PC-9 (cell line): ENCODE measurements around the gene FOXF1. TPM values are rescaled to one million over a fixed set of nuclear protein-coding genes. Genes with fewer than 3 reads are reported as not detected.

Experiments
- Bru-seq: library from RNA; stranded (reverse); fragments of 400-500 nt; gene quantifications from one replicate; lab custom pipeline; 2021; lab: Mats Ljungman, UMichigan
- BruChase-seq, 2 experiments: library from RNA; stranded (reverse); fragments of 400-500 nt; gene quantifications; one replicate each; lab custom pipeline; 2021; lab: Mats Ljungman, UMichigan
- BruUV-seq: library from RNA; stranded (reverse); fragments of 400-500 nt; replicated peaks from 2 replicates; lab custom pipeline; 2021; lab: Mats Ljungman, UMichigan
- CTCF ChIA-PET: fragments of 300-600 bp; sonication (Branson Sonifier 250); formaldehyde crosslinking; loops from one replicate; lab custom pipeline; 2022; ENCODE audit warnings: antibody characterized with exemption; lab: Charles Lee
- POLR2A ChIA-PET: fragments of 300-600 bp; sonication (Branson Sonifier 250); formaldehyde crosslinking; loops from one replicate; lab custom pipeline; 2022; ENCODE audit warnings: antibody characterized with exemption; ENCODE audit not compliant: unreplicated experiment; lab: Charles Lee
- DNase-seq, 2 experiments: peaks; one replicate each; pipeline versions ENCODE4 v3.0.0 to v3.0.0-alpha.2; 2015 to 2022; ENCODE audit warnings: mixed read lengths in 1 of 2
- H2AFZ ChIP-seq: fragments of 200-600 bp; sonication (generic); 2 replicates; pipeline ENCODE4 v1.8.1; 2017; ENCODE audit warnings: antibody characterized with exemption
- H3F3A ChIP-seq: fragments of 200-600 bp; sonication (generic); 2 replicates; pipeline ENCODE4 v1.8.1; 2017; ENCODE audit warnings: antibody characterized with exemption, mild to moderate bottlenecking, low read depth; ENCODE audit not compliant: insufficient read depth
- H3K27ac ChIP-seq: fragments of 200-600 bp; sonication (generic); 2 replicates; pipeline ENCODE4 v1.6.1; 2016; ENCODE audit warnings: mixed run types
- H3K27me3 ChIP-seq: fragments of 200-600 bp; sonication (generic); 2 replicates; pipeline ENCODE4 v1.6.1; 2016; ENCODE audit warnings: low read depth, mixed run types; ENCODE audit not compliant: insufficient read depth
- H3K36me3 ChIP-seq: fragments of 200-600 bp; sonication (generic); 2 replicates; pipeline ENCODE4 v1.6.1; 2016; ENCODE audit warnings: low read depth, mixed run types
- H3K4me1 ChIP-seq: fragments of 200-600 bp; sonication (generic); replicated peaks from 2 replicates; pipeline ENCODE4 v1.6.1; 2016; ENCODE audit warnings: mixed run types; ENCODE audit not compliant: insufficient read depth
- H3K4me2 ChIP-seq: fragments of 200-600 bp; sonication (generic); 2 replicates; pipeline ENCODE4 v1.6.1; 2017; ENCODE audit warnings: mixed run types
- H3K4me3 ChIP-seq: fragments of 200-600 bp; sonication (generic); 2 replicates; pipeline ENCODE4 v1.6.1; 2016; ENCODE audit warnings: mixed run types
- H3K79me2 ChIP-seq: fragments of 200-600 bp; sonication (generic); 2 replicates; pipeline ENCODE4 v1.6.1; 2017; ENCODE audit warnings: low read depth, mixed run types
- H3K9me2 ChIP-seq: fragments of 200-600 bp; sonication (generic); 2 replicates; pipeline ENCODE4 v1.8.1; 2017; ENCODE audit warnings: mild to moderate bottlenecking; ENCODE audit not compliant: insufficient read depth
- H3K9me3 ChIP-seq: fragments of 200-600 bp; sonication (generic); 2 replicates; pipeline ENCODE4 v1.8.1; 2016; ENCODE audit warnings: low read depth; ENCODE audit not compliant: insufficient read depth
- H4K20me1 ChIP-seq: fragments of 200-600 bp; sonication (generic); 2 replicates; pipeline ENCODE4 v1.8.1; 2017; ENCODE audit not compliant: insufficient read depth
- EZH2 ChIP-seq: fragments of 200-600 bp; sonication (generic); IDR thresholded peaks from 2 replicates; pipeline ENCODE4 v1.8.0; 2017; ENCODE audit warnings: antibody characterized with exemption, low read depth
- intact Hi-C: fragments of 100-400 bp; cut with micrococcal nuclease; formaldehyde crosslinking; loops from one replicate; pipeline ENCODE4 v1.10.0; 2022; ENCODE audit not compliant: unreplicated experiment
- long read RNA-seq: library from polyadenylated mRNA; stranded (forward); transcript quantifications from one replicate; pipeline ENCODE4 v2.0.0, GENCODE V29; 2022
- total RNA-seq: library from RNA; stranded (reverse); gene quantifications from 2 replicates; pipeline ENCODE4 v1.2.3, GENCODE V29; 2021
- TF ChIP-seq, protein P1 (sequence below): fragments of 200-600 bp; sonication (generic); conservative IDR thresholded peaks from 2 replicates; pipeline ENCODE4 v1.6.1; 2017; ENCODE audit warnings: mixed run types, antibody characterized with exemption, mild to moderate bottlenecking, moderate library complexity

The FOXF1 gene
- total RNA-seq = not detected in 2 replicates
- Bru-seq, nascent RNA = not detected
- not detected for BruChase-seq, experiment 1, labeled RNA remaining after a 2-hour chase
- BruChase-seq, experiment 2, labeled RNA remaining after a 6-hour chase = not detected
- long read RNA-seq = 0 reads

- Histone ChIP-seq H3K27ac (no peak within 1 kb of the TSS), H3K36me3 (no peaks in the 10 kb centered on the region), H2AFZ (no peak within 1 kb of the TSS), H3K27me3 (peaks cover 33% of the 10 kb centered on the region), H3F3A (no peaks in the 10 kb centered on the region), H4K20me1 (0 out of 2 replicates have a peak, but pooled peaks cover 6% of the 10 kb centered on the region), H3K4me2 (no peak within 1 kb of the TSS), H3K4me1 (no peaks in the 10 kb centered on the region), H3K9me3 (no peaks in the 10 kb centered on the region), H3K9me2 (no peaks in the 10 kb centered on the region), H3K4me3 (no peak within 1 kb of the TSS), H3K79me2 (no peaks in the 10 kb centered on the region)
- intact Hi-C loops = loop anchor here (10.0 kb wide), 1 partner anchor 166 kb away; no protein-coding TSS in a partner anchor
- no TSS peak for BruUV-seq
- TF ChIP-seq, protein P1, sequence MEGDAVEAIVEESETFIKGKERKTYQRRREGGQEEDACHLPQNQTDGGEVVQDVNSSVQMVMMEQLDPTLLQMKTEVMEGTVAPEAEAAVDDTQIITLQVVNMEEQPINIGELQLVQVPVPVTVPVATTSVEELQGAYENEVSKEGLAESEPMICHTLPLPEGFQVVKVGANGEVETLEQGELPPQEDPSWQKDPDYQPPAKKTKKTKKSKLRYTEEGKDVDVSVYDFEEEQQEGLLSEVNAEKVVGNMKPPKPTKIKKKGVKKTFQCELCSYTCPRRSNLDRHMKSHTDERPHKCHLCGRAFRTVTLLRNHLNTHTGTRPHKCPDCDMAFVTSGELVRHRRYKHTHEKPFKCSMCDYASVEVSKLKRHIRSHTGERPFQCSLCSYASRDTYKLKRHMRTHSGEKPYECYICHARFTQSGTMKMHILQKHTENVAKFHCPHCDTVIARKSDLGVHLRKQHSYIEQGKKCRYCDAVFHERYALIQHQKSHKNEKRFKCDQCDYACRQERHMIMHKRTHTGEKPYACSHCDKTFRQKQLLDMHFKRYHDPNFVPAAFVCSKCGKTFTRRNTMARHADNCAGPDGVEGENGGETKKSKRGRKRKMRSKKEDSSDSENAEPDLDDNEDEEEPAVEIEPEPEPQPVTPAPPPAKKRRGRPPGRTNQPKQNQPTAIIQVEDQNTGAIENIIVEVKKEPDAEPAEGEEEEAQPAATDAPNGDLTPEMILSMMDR = no peak
- TF ChIP-seq EZH2 = no peak
- DNase-seq = no peak
- ChIA-PET CTCF (no interaction called here), POLR2A (no interaction called here)
Observed at GRCh38 chr16:86510465-86511261, at the start of gene FOXF1. FOXF1 (plus strand) TSS chr16:86510527; CDS start chr16:86510570, 43 bp downstream.

GRCh38 chr16:86461037-86461436 is 49.3 kb upstream of the FOXF1 start:
- Histone ChIP-seq H2AFZ (no peak overlapping the region), H3K4me3 (no peak overlapping the region), H3K9me2 (no peaks in the 10 kb centered on the region), H3K9me3 (no peaks in the 10 kb centered on the region), H3K4me1 (no peaks in the 10 kb centered on the region), H3K27me3 (peaks cover 58% of the 10 kb centered on the region), H3K79me2 (no peaks in the 10 kb centered on the region), H3K4me2 (no peak overlapping the region), H3K27ac (no peak overlapping the region), H3F3A (no peaks in the 10 kb centered on the region), H4K20me1 (no peaks in the 10 kb centered on the region), H3K36me3 (no peaks in the 10 kb centered on the region)
- no TSS peak for BruUV-seq
- intact Hi-C loops = no loop called here
- TF ChIP-seq, protein P1 = no peak
- no peak for TF ChIP-seq EZH2
- ChIA-PET POLR2A (interaction anchor here (0.7 kb wide), 1 partner anchor 147 kb away, joined by 3 read pairs; no protein-coding TSS in a partner anchor), CTCF (no interaction called here)
- no peak for DNase-seq

DNA sequence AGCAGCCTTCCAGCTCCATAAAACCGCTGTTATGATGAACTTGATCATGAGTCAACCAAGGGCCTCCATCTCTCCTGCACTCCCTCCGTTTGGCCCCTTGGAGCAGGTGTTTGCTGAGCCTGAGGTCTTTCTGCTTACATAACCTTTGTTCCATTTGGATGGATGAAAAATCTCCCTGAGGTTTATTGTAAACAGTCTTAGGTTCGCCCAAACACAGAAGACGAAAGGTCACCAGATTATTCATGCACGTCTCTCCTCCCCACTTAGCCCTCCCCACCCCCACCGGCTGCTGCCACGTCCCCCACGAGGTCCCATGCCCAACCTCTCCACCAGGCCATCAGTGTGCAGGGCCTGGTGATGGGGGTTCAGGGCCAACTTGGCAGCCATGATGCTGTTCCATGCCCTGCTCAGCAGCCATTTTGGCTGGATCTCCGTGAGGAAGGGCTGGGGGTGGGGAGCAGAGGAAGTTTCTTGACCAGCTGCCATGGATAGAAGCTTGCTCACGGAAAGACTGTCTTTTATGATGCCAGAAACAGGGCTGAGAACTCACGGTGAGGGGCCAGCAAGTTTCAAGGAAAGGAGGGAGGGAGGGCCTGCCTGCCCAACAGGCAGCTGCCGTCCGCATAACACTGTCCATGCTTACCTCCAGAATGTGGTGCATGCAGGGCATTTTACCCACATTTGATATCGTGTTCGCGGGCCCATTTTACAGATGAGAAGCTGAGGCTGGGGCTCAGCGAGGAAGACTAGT is 47.8 kb upstream of the FOXF1 start:
- BruUV-seq = no TSS peak
- Histone ChIP-seq H3K36me3 (no peaks in the 10 kb centered on the region), H3K4me3 (no peak overlapping the region), H3K9me2 (no peaks in the 10 kb centered on the region), H3F3A (no peaks in the 10 kb centered on the region), H3K4me2 (no peak overlapping the region), H3K79me2 (no peaks in the 10 kb centered on the region), H4K20me1 (no peaks in the 10 kb centered on the region), H3K27ac (no peak overlapping the region), H3K27me3 (peaks cover 59% of the 10 kb centered on the region), H3K4me1 (no peaks in the 10 kb centered on the region), H2AFZ (no peak overlapping the region), H3K9me3 (no peaks in the 10 kb centered on the region)
- TF ChIP-seq, protein P1 = no peak
- TF ChIP-seq EZH2 = no peak
- intact Hi-C loops = no loop called here
- ChIA-PET CTCF (no interaction called here), POLR2A (no interaction called here)
- DNase-seq = no peak
